C4-2B (cell line): Measurements from ENCODE around the gene LETM1.

Experiments
- H3K27ac ChIP-seq: fragments of 450-650 bp; 2 replicates; pipeline ENCODE4 v1.5.1; 2017
- ZFX ChIP-seq: fragments of 450-650 bp; IDR thresholded peaks from 2 replicates; pipeline ENCODE4 v1.6.1; 2017
- TF ChIP-seq, protein P1 (sequence below): fragments of 450-650 bp; conservative IDR thresholded peaks from 2 replicates; pipeline ENCODE4 v1.5.1; 2017; ENCODE audit warnings: mild to moderate bottlenecking

LETM1 gene

DNA sequence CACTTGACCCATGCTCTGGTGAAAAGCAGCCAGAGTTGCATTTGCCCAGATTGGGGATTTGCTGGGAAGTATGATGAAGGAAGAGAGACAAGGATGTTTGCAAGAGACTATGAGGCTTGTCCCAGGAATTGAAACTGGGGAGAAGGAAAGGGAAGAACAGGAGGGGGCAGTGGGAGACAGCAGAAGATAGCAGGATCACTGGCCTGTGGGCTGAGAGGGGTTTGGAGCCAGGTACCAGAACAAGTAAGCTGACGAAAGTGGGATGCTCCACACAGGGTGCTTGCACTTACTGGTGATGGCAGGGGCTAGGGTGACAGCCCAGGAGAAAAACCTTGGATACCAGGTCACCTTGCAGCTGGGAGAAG is 3.4 kb upstream of the LETM1 start:
- TF ChIP-seq, protein P1, sequence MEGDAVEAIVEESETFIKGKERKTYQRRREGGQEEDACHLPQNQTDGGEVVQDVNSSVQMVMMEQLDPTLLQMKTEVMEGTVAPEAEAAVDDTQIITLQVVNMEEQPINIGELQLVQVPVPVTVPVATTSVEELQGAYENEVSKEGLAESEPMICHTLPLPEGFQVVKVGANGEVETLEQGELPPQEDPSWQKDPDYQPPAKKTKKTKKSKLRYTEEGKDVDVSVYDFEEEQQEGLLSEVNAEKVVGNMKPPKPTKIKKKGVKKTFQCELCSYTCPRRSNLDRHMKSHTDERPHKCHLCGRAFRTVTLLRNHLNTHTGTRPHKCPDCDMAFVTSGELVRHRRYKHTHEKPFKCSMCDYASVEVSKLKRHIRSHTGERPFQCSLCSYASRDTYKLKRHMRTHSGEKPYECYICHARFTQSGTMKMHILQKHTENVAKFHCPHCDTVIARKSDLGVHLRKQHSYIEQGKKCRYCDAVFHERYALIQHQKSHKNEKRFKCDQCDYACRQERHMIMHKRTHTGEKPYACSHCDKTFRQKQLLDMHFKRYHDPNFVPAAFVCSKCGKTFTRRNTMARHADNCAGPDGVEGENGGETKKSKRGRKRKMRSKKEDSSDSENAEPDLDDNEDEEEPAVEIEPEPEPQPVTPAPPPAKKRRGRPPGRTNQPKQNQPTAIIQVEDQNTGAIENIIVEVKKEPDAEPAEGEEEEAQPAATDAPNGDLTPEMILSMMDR: no peak
- TF ChIP-seq ZFX: no peak
- H3K27ac ChIP-seq: no peak overlapping the region

DNA sequence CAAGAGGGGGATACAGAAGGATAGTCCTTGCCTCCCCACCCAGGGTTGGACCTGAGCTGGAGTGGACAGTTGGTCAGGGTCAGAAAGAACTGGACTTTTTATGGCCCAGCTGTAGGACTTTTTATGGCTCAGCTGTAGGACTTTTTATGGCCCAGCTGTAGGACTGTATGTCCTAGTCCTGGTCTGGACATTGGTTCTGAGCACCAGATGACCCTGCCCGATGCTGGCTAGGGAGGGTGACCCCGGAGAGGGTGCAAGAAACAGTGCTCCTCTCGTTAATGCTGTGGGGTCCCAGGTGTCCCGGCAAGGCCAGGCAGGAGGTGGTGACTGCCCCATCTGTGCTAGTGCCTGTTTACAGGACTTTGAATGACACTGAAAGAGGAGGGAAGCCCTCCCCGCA is 2.0 kb upstream of the LETM1 start:
- H3K27ac ChIP-seq: no peak overlapping the region; the same call in 1 of the 2 replicates
- TF ChIP-seq ZFX: no peak
- TF ChIP-seq, protein P1: no peak

DNA sequence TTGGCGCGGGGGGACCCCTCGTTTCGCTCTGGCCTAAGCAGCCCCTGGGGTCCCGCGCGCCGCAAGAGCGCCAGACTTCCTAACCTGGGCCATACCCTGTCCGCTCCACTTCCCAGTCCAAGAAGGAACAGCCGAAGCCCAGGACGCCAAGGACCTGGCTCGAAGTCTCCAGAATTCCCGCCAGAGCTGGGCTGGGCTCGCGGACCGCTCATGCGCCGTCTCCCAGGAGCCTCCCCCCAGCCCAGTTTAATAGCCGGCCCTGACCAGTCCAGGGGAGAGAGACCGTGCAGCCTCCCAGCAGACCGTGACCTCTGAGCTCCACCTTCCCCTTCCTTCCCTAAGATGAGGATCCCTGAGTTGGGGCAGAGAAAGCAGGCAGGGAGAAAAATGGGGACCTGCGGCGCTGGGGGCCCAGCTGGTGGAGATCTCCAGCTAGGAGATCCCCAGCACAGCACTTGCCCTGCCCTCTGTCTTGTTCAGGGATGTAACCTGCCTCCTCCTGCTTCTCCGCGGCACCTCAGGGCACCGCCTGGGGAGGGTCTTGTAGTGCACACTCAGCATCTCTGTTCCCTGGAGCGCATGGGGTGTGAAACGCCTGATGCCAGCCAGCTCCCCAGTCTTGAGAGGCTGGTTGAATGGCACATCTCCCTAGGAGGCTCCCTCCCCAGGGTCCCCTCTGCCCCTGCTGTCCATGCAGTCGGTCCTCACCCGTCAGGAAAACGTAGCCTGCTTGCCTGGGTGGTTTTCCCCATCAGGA is 1.2 kb upstream of the LETM1 start:
- TF ChIP-seq, protein P1: no peak
- TF ChIP-seq ZFX: no peak
- peak overlapping the region; percentile 97 for H3K27ac ChIP-seq

DNA sequence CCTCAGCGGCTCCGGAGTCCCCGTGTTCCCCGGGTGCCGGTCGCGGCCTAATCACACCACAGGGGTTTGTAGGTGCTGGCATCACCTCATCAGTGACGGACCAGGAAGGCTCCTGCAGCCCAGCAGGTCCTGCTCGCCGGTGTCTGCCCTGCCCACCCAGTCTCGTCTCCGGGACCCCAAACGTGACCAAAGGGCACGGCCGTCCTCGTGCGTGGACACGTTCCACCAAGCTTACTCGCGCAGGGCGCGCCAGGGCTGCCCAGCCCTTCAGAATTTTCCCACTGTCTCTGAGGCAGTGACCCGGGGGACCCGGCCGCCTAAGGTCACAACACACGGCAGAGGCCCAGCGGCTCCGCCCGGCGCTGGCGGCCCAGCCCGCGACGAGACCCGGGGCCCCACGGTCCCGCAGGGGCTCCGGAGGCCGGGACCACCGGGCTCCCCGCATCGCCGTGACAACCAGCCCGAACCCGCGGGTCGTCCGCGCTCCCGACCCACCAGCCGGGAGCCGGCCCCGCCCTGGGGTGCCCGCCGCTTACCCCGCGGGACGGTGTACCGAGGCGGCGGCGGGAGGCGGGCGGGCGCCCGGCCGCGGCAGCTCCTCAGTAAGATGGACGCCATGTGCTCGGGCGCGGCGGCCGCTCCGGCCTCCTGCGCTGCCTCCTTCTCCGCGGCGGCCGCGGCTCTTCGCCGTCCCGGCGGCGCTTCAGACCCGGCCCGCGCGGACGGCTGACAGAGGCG is 454 bp downstream of the LETM1 start:
- TF ChIP-seq ZFX: peak; percentile 87
- TF ChIP-seq, protein P1: no peak
- peak overlapping the region; percentile 97 for H3K27ac ChIP-seq

DNA sequence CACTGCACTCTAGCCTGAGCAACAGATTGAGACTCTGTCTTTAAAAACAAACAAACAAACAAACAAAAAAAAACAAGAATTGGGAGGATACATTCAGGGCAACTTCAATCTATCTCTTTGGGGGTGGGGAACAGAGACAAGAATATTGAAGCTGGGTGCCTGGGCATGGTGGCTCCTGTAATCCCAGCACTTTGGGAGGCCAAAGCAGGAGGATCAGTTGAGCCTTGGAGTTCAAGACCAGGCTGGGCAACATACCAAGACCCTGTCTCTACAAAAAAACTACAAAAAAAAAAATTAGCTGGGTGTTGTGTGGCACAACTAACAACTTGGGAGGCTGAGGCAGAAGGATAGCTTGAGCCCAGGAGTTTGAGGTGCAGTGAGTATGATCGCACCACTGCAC is 1.2 kb downstream of the LETM1 start:
- TF ChIP-seq, protein P1: no peak
- TF ChIP-seq ZFX: no peak
- peak overlapping the region; percentile 97 for H3K27ac ChIP-seq

DNA sequence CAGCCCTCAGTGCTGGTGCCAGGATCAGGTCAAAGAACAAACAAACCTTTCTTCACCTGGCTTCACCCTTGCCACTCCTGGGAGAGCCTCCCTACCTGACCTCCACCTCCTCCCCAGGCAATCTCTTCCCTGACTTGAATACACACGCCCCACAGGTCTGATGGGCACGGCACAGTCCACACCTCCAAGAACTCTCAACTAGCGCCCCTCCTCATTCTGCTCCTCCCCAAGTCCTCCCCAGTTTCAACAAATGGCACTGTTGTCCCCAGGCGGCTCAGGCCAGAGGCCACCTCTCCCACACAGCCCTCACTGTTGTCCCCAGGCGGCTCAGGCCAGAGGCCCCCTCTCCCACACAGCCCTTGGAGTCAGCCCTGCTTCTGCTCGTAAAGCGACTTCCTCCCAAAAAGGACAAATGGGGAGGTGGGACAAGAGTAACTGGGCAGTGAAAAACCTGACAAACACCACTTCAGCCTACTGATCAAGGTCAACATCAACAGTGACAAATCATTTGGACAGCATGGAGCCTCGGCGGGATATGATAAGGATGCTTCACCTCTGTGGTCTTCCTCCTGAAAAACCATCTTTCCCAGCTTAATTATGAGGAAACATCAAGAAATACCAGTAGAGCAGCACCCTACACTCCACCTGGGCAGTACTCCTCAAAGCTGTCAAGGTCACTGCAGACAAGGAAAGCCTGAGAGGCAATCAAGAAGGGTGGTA is 2.9 kb downstream of the LETM1 start:
- peak overlapping the region; percentile 57 for H3K27ac ChIP-seq
- no peak for TF ChIP-seq ZFX
- TF ChIP-seq, protein P1: no peak
